Measurements from ENCODE around the gene XCL1. TPM values are rescaled to one million over a fixed set of nuclear protein-coding genes. Genes with fewer than 3 reads are reported as not detected.

Gene XCL1
- total RNA-seq, 3 donors from 2014 or later: 34.1 to 57.5 (median 43.8) TPM

DNA sequence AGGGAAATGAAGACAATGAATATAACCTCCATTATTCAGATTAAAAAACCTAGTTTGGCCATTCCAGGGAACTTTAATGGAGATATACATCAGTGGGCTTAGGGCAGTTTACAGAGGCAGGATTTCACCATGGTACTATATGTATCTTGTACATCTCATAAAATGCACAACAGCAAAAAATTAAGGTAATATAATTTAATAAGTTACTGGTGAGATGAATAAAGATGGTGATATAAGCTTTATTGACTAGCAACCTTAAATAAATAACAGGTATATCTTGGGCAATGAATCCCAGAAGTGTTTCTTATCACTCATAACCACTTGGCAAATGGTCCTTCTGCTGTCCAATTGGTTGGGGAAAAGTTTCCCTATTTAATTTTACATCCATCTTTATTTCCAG is 29.0 kb downstream of the XCL1 start:
- Mint-ChIP-seq H3K4me3 (no peak overlapping the region), H3K36me3 (ENCODE audit: insufficient read depth) (no peaks in the 10 kb centered on the region), H3K27me3 (ENCODE audit: low read depth) (peaks cover 4% of the 10 kb centered on the region), H3K4me1 (ENCODE audit: low read depth) (no peaks in the 10 kb centered on the region), H3K9me3 (no peaks in the 10 kb centered on the region)
- DNase-seq (no peak), ATAC-seq (no peak)

- no peak overlapping the region for H3K4me3 Mint-ChIP-seq
- no peaks in the 10 kb centered on the region for H3K9me3 Mint-ChIP-seq
- ATAC-seq (no peak), DNase-seq (no peak)
- H3K4me1 Mint-ChIP-seq (ENCODE audit: low read depth): no peaks in the 10 kb centered on the region
- H3K27me3 Mint-ChIP-seq (ENCODE audit: low read depth): peaks cover 4% of the 10 kb centered on the region
- H3K36me3 Mint-ChIP-seq (ENCODE audit: insufficient read depth): no peaks in the 10 kb centered on the region
These were observed 29.7 kb downstream of the XCL1 start for GRCh38 chr1:168606096-168606495.

DNA sequence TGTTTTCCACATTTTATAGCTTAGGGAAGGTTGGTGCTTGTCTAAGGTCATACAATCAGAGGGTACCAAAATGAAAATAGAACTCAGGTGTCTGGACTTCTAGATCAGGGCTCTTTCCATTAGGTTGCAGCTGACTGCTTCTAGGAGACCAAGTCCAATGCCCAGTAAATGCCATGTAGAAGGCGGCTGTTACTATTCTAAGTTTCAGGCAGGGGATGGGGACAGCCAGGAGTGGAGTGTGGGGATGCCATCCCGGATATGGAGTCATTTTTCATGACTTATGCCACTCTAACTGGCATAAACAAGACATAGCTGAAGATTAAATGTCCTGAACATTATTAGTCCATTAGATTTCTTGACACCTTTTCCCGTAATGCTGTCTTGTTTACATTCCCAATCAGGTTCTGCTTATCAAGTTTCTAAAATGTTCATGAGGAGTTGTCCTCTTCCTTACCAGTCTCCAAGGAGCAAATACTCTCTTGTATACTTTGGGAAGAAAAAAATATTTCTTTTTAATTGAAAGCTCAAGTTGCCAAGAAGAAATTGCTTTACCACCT is 31.5 kb downstream of the XCL1 start:
- no peak for ATAC-seq

DNA sequence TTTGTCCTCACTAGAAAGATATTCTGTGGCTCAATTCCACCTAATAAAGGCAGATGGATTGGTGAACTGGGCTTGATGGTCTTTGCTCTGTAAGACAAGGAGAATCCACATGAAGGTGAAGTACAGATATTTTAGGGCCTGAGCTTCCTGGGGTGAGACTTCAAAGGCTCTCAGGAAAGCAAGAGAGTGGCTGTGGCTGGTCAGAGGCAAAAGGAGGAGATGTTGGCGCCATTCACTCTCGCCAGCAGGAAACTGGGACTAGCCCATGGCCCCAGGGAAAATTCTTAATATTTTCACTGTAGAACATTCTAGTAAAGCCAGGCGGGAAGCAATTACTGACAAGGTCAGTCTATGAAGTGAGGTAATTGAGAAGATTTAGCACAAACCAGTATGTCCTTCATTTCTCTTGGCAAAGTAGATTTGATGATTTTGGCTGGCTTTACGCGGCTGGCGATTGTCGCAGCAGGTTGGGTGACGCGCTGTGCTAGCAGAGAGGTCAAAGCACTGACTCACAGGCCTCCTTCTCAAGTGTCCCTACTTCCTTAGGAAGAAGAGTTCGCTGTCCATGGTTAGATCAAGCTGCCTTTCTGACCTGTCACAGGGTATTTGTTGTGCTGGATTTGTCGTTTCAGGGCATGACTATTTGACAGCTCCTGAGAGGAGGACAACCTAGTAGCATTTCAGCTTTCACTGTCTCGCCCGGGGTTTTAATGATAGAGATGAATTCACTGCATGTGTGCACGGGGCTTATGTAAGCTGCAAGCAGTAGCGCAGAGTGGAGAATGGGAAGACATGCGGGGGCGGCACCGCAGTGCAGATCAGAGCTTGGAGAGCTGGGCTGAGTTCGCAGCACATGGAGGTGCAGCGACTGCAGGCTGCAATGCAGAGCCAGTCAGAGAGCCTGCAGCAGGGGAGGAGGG is 32.7 kb downstream of the XCL1 start:
- ATAC-seq: no peak
- no peaks in the 10 kb centered on the region for H3K36me3 Mint-ChIP-seq (ENCODE audit: insufficient read depth)

More for the DNA sequence above, 31.5 kb downstream of the XCL1 start:
- no peak for DNase-seq
- H3K36me3 Mint-ChIP-seq (ENCODE audit: insufficient read depth): no peaks in the 10 kb centered on the region
- H3K4me1 Mint-ChIP-seq (ENCODE audit: low read depth): no peaks in the 10 kb centered on the region
- H3K4me3 Mint-ChIP-seq: no peak overlapping the region
- peaks cover 4% of the 10 kb centered on the region for H3K27me3 Mint-ChIP-seq (ENCODE audit: low read depth)
- no peaks in the 10 kb centered on the region for H3K9me3 Mint-ChIP-seq

DNA sequence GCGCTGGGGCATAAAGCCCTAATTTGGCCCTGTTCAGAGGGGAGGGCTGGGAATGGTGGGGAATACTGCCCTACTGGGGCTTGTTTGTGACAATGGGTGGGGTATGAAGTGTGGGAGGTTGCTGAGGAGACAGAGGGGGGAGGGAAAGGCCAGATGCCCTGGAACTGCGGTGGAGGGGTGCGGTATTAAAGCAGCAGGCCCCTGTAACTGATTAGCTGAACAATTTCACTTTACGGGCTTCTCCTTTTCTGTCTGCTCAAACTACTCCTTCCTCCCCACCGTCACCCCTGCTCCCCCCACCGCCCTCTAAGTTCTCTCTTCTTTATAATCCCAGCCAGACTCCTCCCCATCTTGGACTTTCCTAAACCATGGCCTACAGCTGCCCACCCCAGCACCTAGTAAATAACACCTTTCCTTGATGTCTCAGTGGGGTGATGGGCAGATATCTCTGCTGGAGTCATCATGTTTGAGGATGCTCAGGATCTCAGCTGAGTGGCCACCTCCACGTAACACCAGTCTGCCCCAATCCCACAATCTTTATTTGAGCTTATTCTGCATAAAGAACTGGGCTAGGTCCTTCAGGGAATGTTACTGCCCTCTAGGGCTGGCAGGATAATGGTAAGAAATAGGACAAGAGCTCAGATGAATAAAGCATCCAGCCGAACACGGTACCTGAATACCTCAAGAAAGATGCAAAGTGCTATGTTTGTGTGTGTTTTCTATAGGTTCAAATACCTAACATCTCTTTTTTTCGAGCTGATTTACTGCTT is 33.5 kb downstream of the XCL1 start:
- DNase-seq (no peak), ATAC-seq (no peak)
- peaks cover 11% of the 10 kb centered on the region for H3K27me3 Mint-ChIP-seq (ENCODE audit: low read depth)
- no peaks in the 10 kb centered on the region for H3K36me3 Mint-ChIP-seq (ENCODE audit: insufficient read depth)
- no peak overlapping the region for H3K4me3 Mint-ChIP-seq
- H3K4me1 Mint-ChIP-seq (ENCODE audit: low read depth): no peaks in the 10 kb centered on the region
- H3K9me3 Mint-ChIP-seq: no peaks in the 10 kb centered on the region

More for the DNA sequence above, 32.7 kb downstream of the XCL1 start:
- peaks cover 11% of the 10 kb centered on the region for H3K27me3 Mint-ChIP-seq (ENCODE audit: low read depth)
- no peak overlapping the region for H3K4me3 Mint-ChIP-seq
- no peaks in the 10 kb centered on the region for H3K4me1 Mint-ChIP-seq (ENCODE audit: low read depth)
- no peak for DNase-seq
- H3K9me3 Mint-ChIP-seq: no peaks in the 10 kb centered on the region

- Mint-ChIP-seq H3K27me3 (ENCODE audit: low read depth) (peaks cover 11% of the 10 kb centered on the region), H3K4me3 (no peak overlapping the region), H3K36me3 (ENCODE audit: insufficient read depth) (no peaks in the 10 kb centered on the region), H3K9me3 (no peaks in the 10 kb centered on the region), H3K4me1 (ENCODE audit: low read depth) (no peaks in the 10 kb centered on the region)
- no peak for DNase-seq
- no peak for ATAC-seq
These were observed 36.6 kb downstream of the XCL1 start for GRCh38 chr1:168613038-168613451.

DNA sequence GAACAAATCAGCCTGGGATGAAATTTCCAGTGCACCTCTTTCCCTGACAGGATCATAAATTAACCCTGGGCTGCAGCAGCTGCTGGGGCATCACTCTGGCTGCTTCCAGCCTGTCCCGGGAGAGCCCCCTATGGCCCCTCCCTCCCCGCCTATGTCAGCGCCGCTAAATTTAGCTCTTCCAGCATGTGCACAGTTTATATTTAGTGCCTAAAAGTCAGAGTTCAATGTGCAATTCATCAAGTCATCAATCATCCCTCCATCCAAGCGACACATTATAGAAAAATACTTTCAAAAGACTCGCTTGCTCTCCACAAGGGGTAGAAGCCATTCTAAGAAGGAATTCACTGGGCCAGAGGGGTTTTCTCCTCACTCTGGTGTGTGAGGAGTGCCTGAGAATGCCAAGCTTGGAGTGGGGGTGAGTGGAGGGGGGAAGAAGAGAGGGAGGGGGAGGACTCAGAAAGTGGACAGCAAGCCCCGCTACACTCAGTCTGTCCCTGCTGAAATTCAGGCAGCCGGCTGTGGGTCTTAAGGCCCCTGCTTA is 37.4 kb downstream of the XCL1 start:
- Mint-ChIP-seq H3K9me3 (no peaks in the 10 kb centered on the region), H3K27me3 (ENCODE audit: low read depth) (peaks cover 9% of the 10 kb centered on the region), H3K36me3 (ENCODE audit: insufficient read depth) (no peaks in the 10 kb centered on the region), H3K4me1 (ENCODE audit: low read depth) (no peaks in the 10 kb centered on the region), H3K4me3 (no peak overlapping the region)
- no peak for DNase-seq
- ATAC-seq: no peak

DNA sequence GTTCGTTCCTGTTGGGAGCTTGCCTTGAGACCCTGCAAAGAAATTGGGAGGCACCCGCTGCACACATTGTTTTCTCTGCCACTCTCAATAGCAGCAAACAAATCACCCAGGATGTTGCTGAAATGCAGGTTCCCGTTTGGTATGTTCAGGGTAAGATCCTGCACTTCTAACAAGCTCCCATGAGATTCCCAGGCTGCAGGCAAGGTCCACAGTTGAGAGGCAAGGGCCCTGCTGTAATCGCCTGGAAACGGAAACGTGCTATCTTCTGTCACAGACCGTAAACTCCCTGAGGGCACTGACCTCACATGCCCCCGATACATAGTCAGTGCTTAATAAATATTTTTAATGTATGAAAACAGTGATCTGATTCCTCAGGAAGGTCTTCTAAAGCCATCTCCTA is 37.8 kb downstream of the XCL1 start:
- no peaks in the 10 kb centered on the region for H3K9me3 Mint-ChIP-seq
- DNase-seq (no peak), ATAC-seq (no peak)
- peaks cover 7% of the 10 kb centered on the region for H3K27me3 Mint-ChIP-seq (ENCODE audit: low read depth)
- H3K36me3 Mint-ChIP-seq (ENCODE audit: insufficient read depth): no peaks in the 10 kb centered on the region
- no peaks in the 10 kb centered on the region for H3K4me1 Mint-ChIP-seq (ENCODE audit: low read depth)
- no peak overlapping the region for H3K4me3 Mint-ChIP-seq

DNA sequence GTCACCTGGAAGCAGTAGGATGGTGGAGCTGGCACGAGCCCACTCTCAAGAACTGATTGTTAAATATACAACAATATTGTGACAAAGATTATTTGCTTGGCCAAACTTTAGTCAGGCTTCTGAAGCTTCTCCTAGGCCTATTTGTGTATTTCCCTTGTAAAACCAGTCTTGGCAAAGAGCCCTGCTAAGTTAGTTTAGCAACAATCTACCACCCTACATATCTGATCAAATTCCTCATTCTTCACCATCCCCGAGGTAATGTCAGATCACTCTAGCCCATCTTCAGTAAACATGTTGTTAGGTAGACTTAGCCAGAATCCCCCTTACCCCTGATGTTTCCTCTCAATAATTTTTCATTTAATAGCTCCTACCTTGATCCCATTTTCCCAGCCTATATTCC is 39.6 kb downstream of the XCL1 start:
- Mint-ChIP-seq H3K27me3 (ENCODE audit: low read depth) (peaks cover 7% of the 10 kb centered on the region), H3K36me3 (ENCODE audit: insufficient read depth) (no peaks in the 10 kb centered on the region), H3K4me3 (no peak overlapping the region), H3K9me3 (no peaks in the 10 kb centered on the region), H3K4me1 (ENCODE audit: low read depth) (no peaks in the 10 kb centered on the region)
- no peak for DNase-seq
- ATAC-seq: no peak

DNA sequence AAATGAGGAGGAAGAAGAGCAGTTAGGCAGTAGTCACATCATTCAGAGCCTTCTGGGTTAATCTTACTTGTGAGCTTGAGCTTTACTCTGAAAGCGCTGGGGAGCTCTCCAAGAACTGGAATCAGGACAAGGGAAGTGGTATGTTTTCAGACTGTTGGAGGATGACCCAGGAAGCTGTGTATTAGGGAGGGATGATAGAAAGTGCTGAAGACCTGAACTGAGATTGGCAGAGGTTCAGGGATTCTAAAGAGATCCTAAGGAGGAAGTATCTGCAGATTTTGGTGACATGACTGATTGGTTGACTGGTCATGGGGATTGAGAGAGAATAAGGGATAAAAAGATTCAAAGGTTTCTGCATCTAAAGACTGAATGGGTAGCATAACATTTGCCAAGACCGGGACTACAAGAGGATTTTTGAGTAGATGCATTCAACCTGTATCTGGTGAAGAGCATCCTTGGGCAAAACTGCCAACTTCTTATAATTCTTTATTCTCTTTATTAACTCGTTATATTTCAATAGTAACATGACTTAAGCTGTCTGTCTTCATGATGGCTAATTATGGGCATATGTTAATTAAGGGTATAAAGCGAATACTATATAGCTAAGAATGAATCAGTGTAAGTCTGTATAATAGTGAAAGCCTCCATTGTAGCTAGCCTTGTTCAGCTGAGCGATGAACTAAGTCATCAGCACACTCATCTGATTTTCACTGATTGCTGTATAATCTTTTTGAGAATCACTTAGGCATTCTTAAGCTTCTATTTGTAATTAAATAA is 41.8 kb downstream of the XCL1 start:
- Mint-ChIP-seq H3K36me3 (ENCODE audit: insufficient read depth) (no peaks in the 10 kb centered on the region), H3K4me3 (no peak overlapping the region), H3K4me1 (ENCODE audit: low read depth) (no peaks in the 10 kb centered on the region), H3K27me3 (ENCODE audit: low read depth) (peaks cover 8% of the 10 kb centered on the region), H3K9me3 (no peaks in the 10 kb centered on the region)
- ATAC-seq (no peak), DNase-seq (no peak)

DNA sequence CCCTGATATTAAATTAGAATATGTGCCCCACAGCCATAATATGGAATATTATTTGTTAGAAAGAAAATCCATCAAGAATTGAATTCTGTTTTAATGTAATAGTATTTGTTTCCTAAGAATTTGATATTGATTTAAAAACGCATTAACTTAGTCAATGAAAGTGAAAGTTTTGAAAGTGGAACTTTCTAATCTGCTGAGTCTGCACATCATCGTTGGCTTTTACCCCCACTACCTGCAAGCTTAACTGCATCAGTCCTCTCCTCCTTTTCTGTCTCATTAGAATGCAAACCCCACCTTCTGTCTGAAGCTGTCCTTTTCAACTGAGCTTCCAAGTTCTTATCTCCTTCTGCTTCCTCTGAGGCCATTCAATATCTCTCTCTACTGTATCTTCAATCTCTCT is 42.5 kb downstream of the XCL1 start:
- no peaks in the 10 kb centered on the region for H3K36me3 Mint-ChIP-seq (ENCODE audit: insufficient read depth)
- H3K9me3 Mint-ChIP-seq: no peaks in the 10 kb centered on the region
- DNase-seq: no peak
- no peak overlapping the region for H3K4me3 Mint-ChIP-seq
- no peaks in the 10 kb centered on the region for H3K4me1 Mint-ChIP-seq (ENCODE audit: low read depth)
- peaks cover 2% of the 10 kb centered on the region for H3K27me3 Mint-ChIP-seq (ENCODE audit: low read depth)
- no peak for ATAC-seq

- Mint-ChIP-seq H3K9me3 (no peaks in the 10 kb centered on the region), H3K4me1 (ENCODE audit: low read depth) (no peaks in the 10 kb centered on the region), H3K36me3 (ENCODE audit: insufficient read depth) (no peaks in the 10 kb centered on the region), H3K27me3 (ENCODE audit: low read depth) (peaks cover 4% of the 10 kb centered on the region), H3K4me3 (no peak overlapping the region)
- DNase-seq (no peak), ATAC-seq (no peak)
These were observed 45.0 kb downstream of the XCL1 start for GRCh38 chr1:168621356-168621755.

DNA sequence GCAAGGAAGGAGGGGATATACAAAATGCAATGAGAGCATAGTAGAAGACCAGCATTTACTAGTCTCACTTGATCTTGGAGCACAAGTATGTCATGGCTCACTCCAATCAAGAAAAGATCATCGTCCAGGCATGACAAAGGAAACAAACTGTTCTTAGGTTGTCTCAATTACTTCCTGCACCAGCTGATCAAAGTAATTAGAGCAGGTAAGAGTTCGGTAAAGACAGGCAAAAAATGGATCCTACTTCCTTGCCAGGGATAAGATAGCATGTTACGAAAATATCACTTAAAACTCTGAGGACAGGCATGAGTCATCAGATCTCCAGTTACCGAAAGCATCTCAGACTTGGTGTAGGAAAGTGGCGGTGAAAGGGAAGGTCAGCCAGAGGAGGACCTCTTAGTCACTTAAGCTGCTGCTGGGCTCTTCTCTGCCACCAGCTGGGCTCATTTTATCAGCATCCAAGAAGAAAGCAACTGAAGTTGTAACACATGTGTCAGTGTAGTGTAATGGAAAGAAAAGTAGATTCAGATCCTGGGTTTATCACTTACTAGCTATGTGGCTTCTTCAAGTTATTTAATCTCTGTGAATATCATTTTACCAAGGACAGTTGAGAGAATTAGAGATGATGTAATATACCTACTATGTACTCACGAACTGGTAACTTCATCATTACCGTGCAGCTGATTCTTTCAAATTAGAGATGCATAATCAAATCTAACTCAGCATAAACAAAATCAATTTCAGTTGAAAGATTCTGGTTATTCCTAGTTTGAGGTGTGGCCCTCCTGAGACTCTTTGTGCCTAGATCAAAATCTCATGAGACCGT is 46.8 kb downstream of the XCL1 start:
- no peaks in the 10 kb centered on the region for H3K36me3 Mint-ChIP-seq (ENCODE audit: insufficient read depth)
- no peaks in the 10 kb centered on the region for H3K9me3 Mint-ChIP-seq
- no peak for DNase-seq
- H3K4me3 Mint-ChIP-seq: no peak overlapping the region
- no peaks in the 10 kb centered on the region for H3K4me1 Mint-ChIP-seq (ENCODE audit: low read depth)
- ATAC-seq: no peak
- H3K27me3 Mint-ChIP-seq (ENCODE audit: low read depth): peaks cover 4% of the 10 kb centered on the region

Measured in activated T-cell treated with anti-CD3 and anti-CD28 coated beads, Interleukin-2, amount 50 U/mL, for 4 hours (primary cell).